Transverse colon (tissue), 4 donors: ENCODE results near the gene PGPEP1.

Experiments used
- EP300 ChIP-seq: sonication (generic); formaldehyde crosslinking; IDR thresholded peaks from one replicate; pipeline ENCODE4 v1.6.1; 2017; ENCODE audit warnings: antibody characterized with exemption, low read depth
- POLR2AphosphoS5 ChIP-seq, 3 donors: sonication (generic); formaldehyde crosslinking; IDR thresholded peaks; one replicate each; pipeline ENCODE4 v1.6.1; 2016; ENCODE audit warnings: antibody characterized with exemption in 3 of 3
- TF ChIP-seq, protein P1 (sequence below), 5 experiments: fragments of 200-600 bp in 3 of 5; fragments of 450-650 bp in 2 of 5; sonication (generic) in 3 of 5; IDR thresholded peaks; 1 replicate in 2 of 5; 2 replicates in 3 of 5; pipeline ENCODE4 v1.5.1; 2016 to 2017; ENCODE audit warnings: antibody characterized with exemption in 5 of 5, inconsistent platforms in 3 of 5, mild to moderate bottlenecking in 2 of 5, moderate library complexity in 1 of 5

GRCh38 chr19:18310966-18311365 is 29.4 kb upstream of the PGPEP1 start:
- no peak for TF ChIP-seq EP300
- TF ChIP-seq, protein P1, sequence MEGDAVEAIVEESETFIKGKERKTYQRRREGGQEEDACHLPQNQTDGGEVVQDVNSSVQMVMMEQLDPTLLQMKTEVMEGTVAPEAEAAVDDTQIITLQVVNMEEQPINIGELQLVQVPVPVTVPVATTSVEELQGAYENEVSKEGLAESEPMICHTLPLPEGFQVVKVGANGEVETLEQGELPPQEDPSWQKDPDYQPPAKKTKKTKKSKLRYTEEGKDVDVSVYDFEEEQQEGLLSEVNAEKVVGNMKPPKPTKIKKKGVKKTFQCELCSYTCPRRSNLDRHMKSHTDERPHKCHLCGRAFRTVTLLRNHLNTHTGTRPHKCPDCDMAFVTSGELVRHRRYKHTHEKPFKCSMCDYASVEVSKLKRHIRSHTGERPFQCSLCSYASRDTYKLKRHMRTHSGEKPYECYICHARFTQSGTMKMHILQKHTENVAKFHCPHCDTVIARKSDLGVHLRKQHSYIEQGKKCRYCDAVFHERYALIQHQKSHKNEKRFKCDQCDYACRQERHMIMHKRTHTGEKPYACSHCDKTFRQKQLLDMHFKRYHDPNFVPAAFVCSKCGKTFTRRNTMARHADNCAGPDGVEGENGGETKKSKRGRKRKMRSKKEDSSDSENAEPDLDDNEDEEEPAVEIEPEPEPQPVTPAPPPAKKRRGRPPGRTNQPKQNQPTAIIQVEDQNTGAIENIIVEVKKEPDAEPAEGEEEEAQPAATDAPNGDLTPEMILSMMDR (IDR thresholded peaks at IDR 0.05): no peak
- TF ChIP-seq POLR2AphosphoS5 (IDR thresholded peaks at IDR 0.05): no peak
